22Rv1 (cell line): ENCODE measurements around the gene PDE2A.

ENCODE experiments used
- H3K27ac ChIP-seq: fragments of 450-650 bp; 2 replicates; pipeline ENCODE4 v1.5.1; 2017
- CTCF ChIP-seq: fragments of 450-650 bp; IDR thresholded peaks from 2 replicates; pipeline ENCODE4 v1.5.1; 2017; ENCODE audit warnings: mild to moderate bottlenecking
- ZFX ChIP-seq: fragments of 450-650 bp; IDR thresholded peaks from 2 replicates; pipeline ENCODE4 v1.6.1; 2017; ENCODE audit warnings: antibody characterized with exemption, borderline replicate concordance

PDE2A gene

GRCh38 chr11:72669527-72669926, 4.7 kb downstream of the PDE2A start:
- TF ChIP-seq CTCF (no peak), ZFX (no peak)
- no peak overlapping the region for H3K27ac ChIP-seq

DNA sequence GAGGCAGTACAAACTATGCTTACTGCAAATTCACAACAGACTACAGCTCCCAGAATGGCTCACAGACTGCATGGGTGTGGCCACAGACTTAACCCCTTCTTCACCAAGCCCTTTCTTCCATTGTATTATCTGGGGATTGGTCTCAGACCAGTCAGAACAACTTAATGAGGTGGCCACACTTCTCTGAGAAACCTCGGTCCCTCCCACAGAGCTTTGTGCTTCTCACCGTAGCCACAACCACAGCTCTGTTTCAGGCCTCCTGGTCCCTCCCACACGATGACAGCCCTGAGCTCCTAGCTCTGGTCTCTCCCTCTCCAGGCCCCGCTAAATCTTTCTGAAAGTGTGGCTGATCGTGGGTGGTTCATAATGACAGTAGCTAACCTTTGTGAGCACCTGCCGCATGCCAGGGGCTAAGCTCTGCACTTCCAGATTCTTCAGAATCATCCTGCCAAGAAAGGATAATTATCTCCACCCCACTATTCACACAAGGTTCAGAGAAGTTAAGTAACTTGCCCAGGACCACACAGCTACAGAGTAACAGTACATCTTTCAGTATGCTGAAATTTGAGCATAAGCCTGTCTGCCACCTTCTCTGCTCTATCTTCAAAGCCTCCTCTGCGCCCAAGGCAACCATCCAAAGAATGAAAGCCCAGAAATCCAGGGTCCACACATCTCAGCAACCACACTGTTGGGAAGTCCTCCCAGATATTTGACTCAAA, 5.4 kb downstream of the PDE2A start:
- no peak for TF ChIP-seq CTCF
- no peak for TF ChIP-seq ZFX
- no peak overlapping the region for H3K27ac ChIP-seq

GRCh38 chr11:72665911-72666472, 8.2 kb downstream of the PDE2A start:
- H3K27ac ChIP-seq = no peak overlapping the region
- TF ChIP-seq CTCF (no peak), ZFX (no peak)

DNA sequence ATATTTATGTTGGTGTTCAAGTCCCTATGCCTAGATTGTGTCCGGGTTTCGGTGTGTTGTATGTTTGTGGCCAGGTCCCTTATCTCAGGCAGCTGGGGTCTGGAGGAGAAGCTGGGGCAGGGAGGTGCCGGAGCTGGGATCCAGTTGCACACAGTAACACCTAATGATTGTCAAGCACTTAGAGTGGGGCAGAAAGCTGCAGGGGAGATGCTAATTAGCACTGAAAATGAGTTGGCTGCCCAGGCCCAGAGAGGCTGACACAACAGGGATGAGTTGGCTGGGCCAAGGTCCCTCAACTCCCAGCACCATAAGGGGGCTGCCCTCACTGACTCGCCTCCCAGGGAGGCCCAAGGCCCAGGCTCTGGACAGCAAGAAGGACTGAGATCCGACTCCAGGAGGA, 12.2 kb downstream of the PDE2A start:
- H3K27ac ChIP-seq = no peak overlapping the region
- TF ChIP-seq ZFX = no peak

DNA sequence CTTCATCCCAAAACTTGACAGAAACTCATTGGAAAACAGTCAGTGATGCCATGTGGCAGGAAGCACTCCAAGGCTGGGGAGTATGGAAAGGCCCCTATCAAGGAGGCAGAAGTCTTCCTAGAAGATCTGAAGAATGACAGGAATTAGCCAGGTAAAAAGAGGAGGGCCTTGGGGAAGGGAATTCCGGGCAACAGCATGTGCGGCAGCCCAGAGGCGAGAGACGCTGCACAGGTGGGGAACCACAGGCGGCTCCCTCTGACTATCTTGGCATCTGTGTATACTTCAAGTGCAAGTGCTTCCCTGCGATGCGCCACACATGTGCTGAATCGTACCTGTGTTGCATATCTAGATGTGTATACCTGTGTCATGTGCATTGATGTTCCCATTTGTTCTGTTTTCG, 12.7 kb downstream of the PDE2A start:
- H3K27ac ChIP-seq = no peak overlapping the region
- TF ChIP-seq ZFX (no peak), CTCF (no peak)

DNA sequence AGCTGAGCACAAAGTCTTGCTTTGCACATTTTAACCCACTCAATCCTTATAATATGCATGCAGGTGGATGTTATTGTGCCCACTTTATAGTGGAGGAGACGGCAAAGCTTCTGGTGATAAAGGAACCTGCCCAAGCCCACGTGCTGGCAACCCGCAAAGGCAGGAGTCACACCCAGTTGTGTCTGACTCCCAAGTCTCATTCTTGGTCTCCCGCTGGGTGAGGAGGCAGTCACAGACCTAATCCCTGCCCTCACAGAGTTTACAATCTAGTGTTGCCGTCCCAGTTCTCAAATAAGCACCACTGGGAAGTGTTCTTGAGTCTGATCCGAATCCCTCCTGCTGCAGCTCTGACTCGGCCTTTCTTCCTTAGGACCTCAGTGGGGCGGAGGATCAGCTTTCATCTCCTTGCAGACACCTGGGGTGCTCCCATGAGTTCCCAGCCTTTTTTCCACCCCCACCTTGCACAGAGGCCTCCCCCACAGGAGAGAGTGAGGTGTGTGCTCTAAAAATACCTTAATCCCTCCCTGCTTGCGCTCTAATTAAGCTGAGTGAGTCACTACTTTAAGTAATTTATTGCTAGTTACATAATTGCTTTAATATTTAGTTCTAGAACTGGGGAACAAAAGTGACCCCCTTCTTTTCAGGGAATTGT, 15.1 kb downstream of the PDE2A start:
- no peak overlapping the region for H3K27ac ChIP-seq
- no peak for TF ChIP-seq ZFX
- no peak for TF ChIP-seq CTCF

DNA sequence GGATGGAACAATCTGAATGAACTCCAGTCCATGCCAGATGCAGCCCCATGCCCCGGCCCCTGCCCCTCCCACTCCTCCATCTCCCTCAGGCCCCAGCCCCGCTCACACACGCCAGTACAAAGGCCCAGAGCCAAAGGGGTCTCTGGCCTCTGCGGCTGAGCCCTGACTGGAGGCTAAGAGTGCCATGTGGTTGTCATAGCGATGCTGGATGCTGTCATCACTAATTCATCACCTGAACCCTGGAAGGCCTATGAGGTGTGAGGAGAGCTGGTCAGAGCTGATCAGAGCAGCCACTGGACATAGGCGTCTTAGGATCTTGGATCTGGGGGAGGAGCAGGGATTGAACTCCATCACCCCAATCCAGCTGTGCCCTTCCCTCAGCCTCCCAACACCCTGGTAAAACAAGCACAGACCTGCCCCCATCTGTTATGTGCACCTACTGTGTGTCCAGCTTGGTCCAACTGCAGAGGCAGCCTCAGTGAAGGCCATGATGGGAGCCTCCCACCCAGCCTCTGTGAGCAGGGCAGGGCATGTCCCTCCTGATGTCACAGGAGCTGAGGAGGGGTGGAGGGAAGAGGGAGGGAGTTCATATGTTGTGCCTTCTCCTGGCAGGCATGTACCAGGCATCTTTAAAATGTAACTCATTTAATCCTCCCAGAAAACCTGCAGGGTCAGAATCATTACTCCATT, 16.7 kb downstream of the PDE2A start:
- TF ChIP-seq ZFX (no peak), CTCF (no peak)
- no peak overlapping the region for H3K27ac ChIP-seq
